Endometrial microvascular endothelial cells (primary cell): ENCODE data around the gene KDM4E. TPM values are rescaled to one million over a fixed set of nuclear protein-coding genes. Genes with fewer than 3 reads are reported as not detected.
"Not testable (repeated sequence)": the region's sequence is repeated elsewhere in the genome, so short reads cannot be mapped to it uniquely, and the experiment has no call there.

Source experiments
- in situ Hi-C: cut with HindIII; loops from 2 replicates; pipeline ENCODE4 v1.10.0; 2017; ENCODE audit warnings: low sequenced_read_pairs, low pct_unique_long_range_greater_than_20kb; ENCODE audit errors: inconsistent ontology term
- total RNA-seq: library from RNA; depleted of rRNA; stranded (reverse); fragments of >200 nt; gene quantifications from one replicate; pipeline ENCODE4 v1.2.3, GENCODE V29; 2015; ENCODE audit errors: inconsistent ontology term

KDM4E gene
- not detected for total RNA-seq

- in situ Hi-C loops: no loop called here
Observed at GRCh38 chr11:95024958-95025357, at the start of gene KDM4E. KDM4E (plus strand) TSS chr11:95025258; CDS start chr11:95025558, 300 bp downstream.

- in situ Hi-C loops: no loop called here
Observed at GRCh38 chr11:94975599-94975998, 49.5 kb upstream of the KDM4E start.

- in situ Hi-C loops: no loop called here
Observed at GRCh38 chr11:94987378-94987777, 37.7 kb upstream of the KDM4E start.

GRCh38 chr11:94988748-94989147, 36.3 kb upstream of the KDM4E start:
- in situ Hi-C loops: no loop called here

GRCh38 chr11:94993400-94993943, 31.6 kb upstream of the KDM4E start:
- in situ Hi-C loops: no loop called here

- in situ Hi-C loops: no loop called here
Observed at GRCh38 chr11:94997437-94997836, 27.6 kb upstream of the KDM4E start.

GRCh38 chr11:94998285-94998684, 26.8 kb upstream of the KDM4E start:
- in situ Hi-C loops: no loop called here

- in situ Hi-C loops: no loop called here
Observed at GRCh38 chr11:95003716-95004115, 21.3 kb upstream of the KDM4E start.

GRCh38 chr11:95005642-95006041, 19.4 kb upstream of the KDM4E start:
- in situ Hi-C loops: no loop called here

- in situ Hi-C loops: no loop called here
Observed at GRCh38 chr11:95011376-95011775, 13.7 kb upstream of the KDM4E start.

- in situ Hi-C loops: no loop called here
Observed at GRCh38 chr11:95014184-95014821, 10.8 kb upstream of the KDM4E start.

GRCh38 chr11:95016139-95016538, 8.9 kb upstream of the KDM4E start:
- in situ Hi-C loops: no loop called here

GRCh38 chr11:95021468-95021867, 3.6 kb upstream of the KDM4E start:
- in situ Hi-C loops: not testable (repeated sequence)

- in situ Hi-C loops: not testable (repeated sequence)
Observed at GRCh38 chr11:95025594-95025993, 536 bp downstream of the KDM4E start.

- in situ Hi-C loops: no loop called here
Observed at GRCh38 chr11:95028357-95028756, 3.3 kb downstream of the KDM4E start.

- in situ Hi-C loops: no loop called here
Observed at GRCh38 chr11:95033051-95033450, 8.0 kb downstream of the KDM4E start.

GRCh38 chr11:95035316-95035715, 10.3 kb downstream of the KDM4E start:
- in situ Hi-C loops: no loop called here

GRCh38 chr11:95037356-95038035, 12.4 kb downstream of the KDM4E start:
- in situ Hi-C loops: not testable (repeated sequence)

- in situ Hi-C loops: no loop called here
Observed at GRCh38 chr11:95042239-95042638, 17.2 kb downstream of the KDM4E start.

GRCh38 chr11:95042906-95043305, 17.8 kb downstream of the KDM4E start:
- in situ Hi-C loops: no loop called here
